ENCODE data around the gene ACSS3.
"Not testable (repeated sequence)": the region's sequence is repeated elsewhere in the genome, so short reads cannot be mapped to it uniquely, and the experiment has no call there.

ACSS3 gene

DNA sequence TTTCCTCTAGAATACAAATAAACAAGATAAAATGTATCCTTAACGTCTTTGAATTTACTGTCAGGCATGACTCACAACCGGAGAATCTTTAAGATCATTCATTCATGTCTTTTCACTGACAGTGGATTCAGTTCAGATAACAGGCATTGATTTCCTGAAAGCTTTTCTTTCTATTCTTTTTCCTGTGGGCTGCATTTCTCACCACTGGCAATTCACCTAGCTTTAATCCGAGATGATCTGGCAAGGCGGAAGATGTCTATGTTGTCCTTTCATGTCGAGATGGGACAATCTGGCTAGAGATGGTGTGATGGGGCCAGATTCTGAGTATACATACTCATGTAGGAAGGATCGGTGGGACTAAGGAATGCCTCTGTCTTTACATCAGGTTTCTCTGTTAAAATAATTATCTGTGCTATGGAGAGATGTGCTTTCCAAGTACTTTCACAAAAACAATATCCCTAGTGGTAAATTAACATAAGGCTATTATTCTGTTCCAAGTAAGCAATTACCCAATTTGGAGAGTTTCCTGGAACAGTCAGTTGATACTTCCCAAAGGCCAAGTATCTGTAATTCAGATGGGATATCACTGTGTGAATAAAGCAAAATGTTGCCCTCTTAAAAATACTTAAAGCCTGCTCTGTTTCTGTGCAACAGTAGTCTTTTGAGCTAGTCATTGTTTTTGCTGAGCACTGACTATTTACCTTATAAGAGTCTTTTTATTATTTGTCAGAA, 17.8 kb downstream of the ACSS3 start:
- no peak for DNase-seq

DNA sequence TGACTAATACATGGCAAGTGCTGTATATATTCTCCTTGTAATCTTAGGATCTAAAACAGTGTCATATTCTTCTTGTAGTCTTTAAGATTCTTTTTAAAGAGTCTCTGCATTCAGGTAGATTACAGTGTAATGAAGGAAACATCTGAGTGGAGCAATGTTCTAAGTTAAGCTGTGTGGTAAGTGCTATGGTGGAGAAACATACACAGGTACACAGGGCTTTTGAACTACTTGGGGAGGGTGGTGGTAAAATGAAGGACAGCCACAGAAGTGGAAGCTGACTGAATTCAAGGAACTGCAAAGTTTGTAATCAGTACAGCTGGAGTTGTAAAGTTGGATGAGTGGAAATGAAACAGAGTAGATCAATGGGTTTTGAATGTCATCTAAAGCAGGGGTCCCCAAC, 27.8 kb downstream of the ACSS3 start:
- no peak for DNase-seq

DNA sequence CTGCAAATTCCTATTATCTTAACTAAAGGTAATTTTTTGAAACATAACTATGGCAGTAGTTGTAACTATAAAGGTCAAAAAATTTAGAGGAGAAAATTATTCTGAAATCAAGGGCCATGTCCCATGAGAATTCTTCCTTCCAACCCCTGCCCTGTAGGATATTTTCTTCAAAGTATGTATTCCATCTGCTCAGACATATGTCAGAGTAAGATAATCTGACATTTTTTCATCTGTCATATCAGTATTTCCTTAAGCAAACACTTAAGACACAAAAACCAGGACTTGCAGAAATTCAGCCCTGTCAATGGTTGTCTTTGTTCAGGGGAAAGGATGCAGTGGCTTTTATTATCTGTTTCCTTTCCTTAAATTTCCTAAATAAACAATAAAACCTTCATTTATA, 36.3 kb downstream of the ACSS3 start:
- no peak for DNase-seq

DNA sequence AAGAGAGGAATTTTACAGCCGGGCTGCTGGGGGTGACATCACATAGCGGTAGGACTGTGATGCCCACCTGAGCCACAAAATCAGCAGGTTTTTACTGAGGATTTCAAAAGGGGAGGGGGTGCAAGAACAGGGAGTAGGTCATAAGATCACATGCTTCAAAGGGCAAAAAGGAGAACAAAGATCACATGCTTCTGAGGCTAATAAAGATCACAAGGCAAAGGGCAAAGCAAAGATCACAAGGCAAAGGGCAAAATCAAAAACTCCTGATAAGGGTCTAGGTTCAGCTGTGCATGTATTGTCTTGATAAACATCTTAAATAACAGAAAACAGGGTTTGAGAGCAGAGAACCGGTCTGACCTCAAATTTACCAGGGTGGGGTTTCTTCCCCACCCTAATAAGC, 41.2 kb downstream of the ACSS3 start:
- DNase-seq = not testable (repeated sequence)

DNA sequence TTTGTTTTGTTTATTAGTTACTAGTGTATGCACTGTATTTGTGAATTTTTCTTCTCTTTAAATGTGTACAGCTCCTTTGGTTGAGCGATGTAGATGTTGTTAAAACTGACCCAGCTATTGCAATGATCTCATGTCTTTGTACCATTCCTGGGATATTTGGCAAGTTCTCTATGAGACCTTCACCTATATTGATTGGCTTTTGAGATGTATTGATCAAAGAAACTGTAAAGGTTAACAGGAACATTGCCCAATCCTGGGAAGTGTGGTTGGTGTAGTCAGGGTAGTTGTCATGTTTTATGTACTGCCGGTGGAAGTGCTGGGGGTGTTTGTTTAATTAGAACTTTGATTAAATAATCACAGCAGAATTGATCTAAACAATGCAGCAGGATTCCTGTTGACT, 43.1 kb downstream of the ACSS3 start:
- DNase-seq = no peak

DNA sequence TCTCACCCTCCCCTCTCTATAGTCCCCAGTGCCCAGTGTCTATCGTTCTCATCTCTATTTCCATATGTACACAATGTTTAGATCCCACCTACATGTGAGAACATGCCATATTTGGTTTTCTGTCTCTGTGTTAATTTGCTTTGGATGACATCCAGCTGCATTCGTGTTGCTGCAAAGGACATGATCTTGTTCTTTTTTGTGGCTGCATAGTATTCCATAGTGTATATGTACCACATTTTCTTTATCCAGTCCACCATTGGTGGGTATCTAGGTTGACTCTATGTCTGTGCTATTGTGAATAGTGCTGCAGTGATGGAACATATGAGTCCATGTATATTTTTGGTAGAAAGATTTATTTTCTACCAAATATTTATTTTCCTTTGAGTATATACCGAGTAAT, 45.7 kb downstream of the ACSS3 start:
- no peak for DNase-seq

DNA sequence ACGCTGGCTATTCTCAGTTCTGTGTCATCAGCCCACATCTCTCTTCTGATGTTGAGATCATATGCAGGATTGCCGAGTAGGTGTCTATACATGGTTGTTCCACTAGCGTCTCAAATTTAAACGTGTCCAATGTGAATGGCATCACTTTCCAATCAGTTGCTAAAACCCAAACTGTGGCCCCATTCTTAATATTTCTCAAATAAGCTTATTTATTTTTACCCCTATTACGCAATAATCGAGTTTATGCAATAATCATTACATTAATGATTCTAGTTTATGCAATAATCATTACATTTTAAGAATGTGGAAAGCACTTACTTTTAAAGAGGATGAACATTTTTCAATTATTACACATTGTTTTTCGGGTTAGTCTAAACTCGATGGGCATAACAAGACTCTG, 47.8 kb downstream of the ACSS3 start:
- DNase-seq = no peak

DNA sequence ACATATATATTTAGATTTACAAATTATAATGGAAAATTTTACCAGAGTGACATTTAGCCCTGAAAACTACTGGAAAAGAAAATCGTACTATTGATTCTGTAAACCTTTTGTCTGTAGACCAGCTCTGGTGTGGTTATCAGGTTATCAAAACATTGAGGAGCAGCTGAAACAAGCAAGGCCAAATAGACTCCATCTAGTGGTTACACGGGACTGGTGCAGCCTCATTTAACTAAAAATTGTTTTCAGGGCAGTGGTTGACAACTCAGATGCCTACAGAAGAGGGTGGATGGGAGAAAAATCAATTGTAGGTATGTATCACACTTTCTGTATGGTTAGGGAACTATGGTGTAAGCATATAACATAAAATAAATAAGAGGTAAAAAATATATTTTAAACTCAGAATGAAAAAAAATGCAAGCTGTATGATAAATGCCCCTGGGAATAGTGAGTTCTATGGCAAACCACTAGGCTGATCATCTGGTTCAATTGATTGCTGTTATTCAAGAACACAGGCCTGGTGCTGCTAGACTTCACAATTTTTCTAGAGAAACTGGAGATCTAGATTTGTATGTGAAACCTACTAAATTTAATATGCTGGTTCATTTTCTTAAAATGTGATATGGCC, 51.2 kb downstream of the ACSS3 start:
- no peak for DNase-seq

DNA sequence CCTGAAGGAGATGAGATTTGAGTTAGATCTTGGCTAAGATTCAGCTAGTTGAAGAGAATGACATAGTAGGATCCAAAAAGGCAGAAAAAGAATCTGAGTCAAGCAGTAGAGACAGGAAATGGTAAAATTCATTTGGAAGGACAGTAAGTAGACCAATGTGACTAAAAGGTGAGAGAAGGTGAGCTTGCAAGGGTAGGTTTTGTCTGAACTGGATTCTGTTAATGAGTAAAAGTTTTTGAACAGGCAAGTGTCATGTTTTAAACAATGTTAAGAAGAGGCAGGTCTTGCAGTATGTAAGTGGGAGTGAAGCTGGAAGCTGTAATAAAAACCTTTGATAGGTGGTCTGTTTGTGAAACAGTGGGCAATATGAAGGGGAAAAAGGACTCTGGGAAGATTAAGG, 58.6 kb downstream of the ACSS3 start:
- no peak for DNase-seq

DNA sequence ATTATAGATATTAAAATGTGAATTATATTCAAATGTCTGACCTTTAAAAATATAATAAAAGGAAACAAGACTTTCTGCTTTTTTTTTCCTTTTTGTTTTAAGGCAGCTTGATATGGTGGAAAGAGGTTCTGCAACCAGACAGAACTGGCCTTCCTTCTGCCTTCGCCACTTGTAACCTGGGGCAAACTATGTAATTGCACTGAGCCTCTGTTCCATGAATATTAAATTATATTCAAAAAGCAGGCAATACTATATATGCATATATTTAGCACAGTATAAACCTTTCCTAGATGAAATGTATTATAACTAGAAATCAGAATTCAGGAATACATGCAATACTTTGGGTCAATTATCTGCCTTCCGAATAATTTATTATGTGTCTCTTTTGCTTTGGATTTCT, 59.9 kb downstream of the ACSS3 start:
- DNase-seq = no peak

DNA sequence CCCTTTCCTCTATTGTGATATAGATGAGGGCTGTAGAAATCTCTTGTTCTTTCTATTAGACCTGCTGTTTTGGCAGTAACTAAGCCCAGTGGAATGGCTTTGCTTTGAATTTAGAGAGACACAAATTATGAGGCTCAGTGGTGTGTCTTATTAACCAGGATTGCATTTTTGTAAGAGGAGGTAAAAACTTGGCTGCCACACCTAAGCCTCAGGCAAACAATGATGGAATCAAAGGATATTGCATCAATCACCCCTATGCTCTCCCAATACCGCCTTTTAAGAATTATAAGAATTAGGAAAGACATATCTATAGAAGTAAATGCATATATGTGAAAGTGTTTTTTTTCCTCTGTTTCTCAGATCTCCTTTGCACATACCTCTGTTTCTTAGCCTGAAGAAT, 63.3 kb downstream of the ACSS3 start:
- DNase-seq = no peak

DNA sequence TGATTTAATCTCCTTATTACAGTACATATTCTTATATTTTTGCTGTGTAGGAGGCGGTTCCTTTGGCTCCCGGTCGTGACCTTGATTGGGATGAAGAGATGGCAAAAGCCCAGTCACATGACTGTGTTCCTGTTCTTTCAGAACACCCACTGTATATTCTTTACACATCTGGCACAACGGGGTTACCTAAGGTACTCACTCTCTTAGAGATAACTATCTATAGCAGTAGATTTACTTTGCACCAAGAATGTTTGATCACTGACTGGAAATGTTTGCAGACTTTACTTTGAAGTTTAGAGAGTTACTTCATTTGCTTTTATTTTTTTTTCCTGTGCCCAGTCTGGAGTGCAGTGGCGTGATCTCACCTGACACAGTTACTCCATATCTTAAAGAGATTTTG, 65.2 kb downstream of the ACSS3 start:
- no peak for DNase-seq

DNA sequence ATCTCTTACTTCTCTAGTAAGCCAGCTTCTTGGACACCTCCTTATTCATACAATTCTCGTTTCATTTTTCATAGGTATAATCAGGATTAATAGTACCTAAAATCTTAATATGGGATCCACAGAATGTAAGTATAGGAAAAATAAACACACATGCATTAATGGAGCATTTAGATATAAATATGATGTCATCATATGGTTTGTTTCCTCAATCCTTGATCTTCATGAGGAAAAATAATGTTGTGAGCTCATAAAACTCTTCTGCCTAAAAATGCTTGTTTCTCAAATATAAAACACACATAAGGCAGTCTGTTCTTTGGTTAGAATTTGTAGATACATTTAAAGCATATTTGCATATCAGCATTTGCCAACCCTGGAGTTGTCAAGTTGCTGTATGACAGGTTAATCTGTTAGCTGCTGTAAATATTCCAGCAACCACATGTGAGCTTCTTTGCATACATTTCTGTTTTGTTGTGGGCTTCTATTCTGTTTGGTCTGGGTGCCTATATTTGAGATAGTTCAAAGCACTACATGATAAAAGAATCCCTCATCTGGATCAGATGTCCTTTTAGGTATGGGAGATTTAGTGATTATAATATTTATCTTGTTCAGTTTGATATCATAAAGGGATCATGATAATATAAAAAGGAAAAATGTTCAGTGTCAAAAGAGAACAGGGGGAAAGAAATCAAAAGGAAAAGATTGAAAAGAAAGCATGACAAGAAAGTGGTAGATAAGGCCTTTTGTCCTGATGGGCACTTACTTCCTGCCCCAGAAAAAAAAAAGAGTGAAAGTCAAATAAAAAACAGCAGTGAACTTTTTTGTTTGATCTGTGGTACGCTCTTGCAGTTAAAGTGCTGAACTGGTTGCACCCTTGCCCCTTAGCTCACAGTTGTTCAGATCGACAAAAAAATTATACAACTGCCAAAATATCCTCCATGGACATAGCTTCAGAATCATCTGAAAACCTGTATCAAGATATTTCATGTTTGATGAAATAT, 68.6 kb downstream of the ACSS3 start:
- no peak for DNase-seq

DNA sequence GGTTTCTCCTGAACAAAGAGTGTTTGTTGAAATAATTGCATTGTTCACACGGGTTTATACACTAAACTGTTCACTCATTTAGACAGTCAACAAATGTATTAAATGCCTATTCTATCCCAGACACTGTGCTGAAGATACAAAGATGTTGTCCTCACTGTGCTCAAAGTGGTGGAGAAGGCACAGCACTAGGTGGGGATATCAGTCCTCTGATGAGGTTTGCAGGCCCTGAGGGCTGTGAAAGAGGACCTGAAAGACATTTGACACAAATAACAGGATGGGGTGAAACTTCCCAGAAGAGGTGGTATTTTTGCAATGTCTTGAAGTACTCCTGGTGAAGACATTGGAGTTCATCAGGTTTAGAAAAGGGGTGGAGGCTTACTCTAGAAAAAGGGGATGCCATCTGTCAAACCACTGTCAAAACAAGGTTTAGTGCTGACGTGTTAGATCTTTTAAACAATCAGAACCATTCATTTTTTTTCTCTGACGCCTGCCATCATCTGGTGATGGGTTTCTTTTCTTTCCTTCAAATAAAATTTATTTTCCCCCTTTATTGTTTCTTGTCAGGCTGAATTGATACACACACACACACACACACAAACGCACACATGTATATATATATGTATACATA, 69.5 kb downstream of the ACSS3 start:
- no peak for DNase-seq

DNA sequence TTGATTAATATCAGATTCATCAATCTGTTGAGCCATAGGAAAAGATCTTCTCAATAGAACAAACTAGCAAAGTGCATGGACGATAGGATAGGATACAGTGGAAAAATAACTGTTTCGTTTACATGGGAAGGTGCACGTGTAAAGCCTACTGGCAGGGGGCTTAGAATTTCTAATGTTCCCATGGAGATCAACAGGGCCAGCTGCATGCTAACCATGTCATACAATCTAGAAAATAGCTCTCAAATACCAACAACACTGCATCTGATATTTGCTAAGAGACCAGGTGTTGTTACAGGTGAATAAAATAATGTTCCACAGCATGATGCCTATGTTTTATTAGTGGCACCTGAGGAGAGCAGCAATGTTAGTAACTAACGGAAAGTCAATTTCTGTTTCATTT, 72.5 kb downstream of the ACSS3 start:
- no peak for DNase-seq

DNA sequence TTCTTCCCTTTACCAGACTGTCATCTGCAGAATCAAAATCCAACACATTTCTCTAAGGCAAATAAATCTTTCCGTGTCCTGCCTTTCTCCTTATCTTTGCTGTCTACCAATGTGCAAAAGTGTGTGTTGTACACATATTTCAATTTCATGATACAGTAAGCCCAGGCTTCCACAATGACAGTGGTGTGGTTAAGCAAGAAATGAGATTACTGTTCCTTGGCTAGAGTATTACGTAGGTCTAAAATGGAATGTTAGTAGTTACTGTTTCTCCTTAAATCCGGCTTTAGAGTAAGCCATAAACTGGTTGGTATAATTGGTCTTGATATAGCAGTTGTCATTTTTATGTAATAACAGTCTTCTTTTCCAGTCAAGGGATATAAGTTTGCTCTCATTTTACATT, 82.0 kb downstream of the ACSS3 start:
- DNase-seq = no peak

DNA sequence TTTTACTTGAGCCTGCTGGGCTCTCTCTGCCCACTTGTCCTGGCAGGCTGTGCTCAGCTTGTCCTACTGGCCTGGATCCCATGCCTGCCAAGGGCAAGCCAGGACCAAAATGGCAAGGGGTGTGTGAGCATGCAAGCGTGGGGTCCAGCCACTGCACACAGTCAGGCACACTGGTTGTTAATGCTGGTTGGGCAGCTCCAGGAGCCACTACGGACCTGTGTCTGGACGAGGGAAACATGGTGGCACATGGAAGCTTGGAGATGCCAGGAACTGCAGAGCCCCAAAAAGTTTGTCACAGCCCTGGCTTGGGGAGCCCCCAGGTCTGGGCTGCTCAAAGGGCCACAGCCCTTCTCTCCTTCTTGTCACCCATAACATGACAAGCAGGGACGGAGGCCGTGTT, 83.8 kb downstream of the ACSS3 start:
- no peak for DNase-seq

DNA sequence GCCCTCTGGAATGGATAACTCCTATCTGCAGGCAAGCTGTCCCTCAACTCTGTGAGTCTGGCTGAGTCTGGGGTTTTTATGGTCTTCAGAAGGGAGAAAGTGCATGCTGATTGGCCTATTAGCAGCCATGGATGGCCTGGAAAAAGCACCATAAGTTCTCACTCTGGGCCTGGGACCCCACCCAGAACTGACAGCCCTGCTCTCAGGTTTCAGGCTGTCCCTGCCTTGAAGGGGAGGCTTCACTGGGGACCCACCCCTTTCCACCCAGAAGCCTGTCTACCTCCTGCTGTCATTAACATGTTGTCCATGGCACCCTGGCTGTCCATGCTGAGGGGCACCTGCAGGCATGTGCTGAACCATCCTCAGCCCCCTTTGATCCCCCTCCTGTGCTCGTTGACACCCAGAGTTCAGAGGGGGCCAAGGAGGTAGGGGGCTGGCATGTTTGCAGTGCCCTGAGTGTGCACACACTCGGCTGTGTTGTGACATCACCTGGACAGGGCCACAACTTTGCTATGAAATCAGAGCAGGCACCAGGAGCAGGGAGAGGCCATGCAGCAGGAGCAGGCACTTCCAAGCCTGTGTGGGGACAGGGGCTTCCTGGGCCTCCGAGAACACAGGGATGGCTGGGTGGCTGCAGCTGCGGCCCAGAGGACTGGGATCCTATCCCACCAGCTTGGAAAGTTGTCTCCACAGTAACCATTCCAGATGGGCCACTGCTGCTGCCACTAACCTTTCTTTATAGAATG, 84.7 kb downstream of the ACSS3 start:
- DNase-seq = no peak

DNA sequence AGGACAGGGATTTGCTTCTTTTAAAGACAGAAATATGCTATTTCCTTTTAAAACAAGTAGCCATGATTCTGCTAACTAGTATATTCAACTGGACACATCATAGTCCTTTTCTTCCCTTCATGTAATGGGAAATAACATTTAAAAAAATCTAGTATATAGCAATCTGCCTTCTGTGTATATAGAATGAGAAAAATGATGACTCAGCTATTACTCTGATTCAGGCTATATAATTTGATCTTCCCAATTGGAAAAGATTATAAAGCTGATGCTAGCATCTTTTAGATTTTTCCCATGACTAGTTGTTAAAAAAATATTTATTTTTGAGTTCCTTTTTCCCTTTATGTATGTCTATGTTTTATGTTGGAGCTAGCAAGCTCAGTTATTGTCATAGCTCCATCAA, 86.9 kb downstream of the ACSS3 start:
- no peak for DNase-seq

DNA sequence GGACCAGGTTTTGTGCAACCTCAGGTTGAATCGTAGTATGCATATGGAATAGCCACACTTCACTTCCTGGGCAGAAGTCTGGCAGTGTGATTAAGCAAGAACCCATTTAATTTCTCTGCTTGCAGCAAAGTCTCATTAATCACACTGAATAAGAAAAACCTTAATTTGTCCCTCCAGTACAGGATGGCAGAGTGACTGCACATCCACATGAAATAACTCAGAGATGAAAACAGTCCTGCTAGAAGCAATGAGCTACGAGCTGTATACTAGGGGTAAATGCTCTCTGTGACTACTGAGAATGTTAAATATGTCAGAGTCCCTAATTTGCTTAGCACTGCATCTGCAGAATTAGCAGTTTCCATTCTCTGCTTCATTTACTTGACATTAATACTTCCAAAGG, 88.9 kb downstream of the ACSS3 start:
- DNase-seq = no peak

DNA sequence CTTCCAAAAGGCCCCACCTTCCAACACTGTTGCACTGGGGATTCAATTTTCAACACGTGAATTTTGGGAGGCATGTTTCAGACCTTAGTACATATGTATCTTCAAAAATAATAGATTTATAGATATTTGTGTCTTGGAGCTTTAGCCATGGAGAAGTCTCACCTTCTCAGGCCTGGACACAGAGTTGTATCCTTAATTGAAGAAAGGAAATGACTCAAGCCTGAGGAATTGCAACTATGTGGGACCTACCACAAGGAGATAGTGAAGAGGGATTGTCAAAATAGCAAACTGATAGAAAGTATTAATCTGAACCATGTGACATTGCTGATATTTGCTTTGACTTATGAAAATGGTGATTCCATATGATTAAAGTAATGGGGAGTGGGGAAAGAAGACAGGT, 89.8 kb downstream of the ACSS3 start:
- no peak for DNase-seq

DNA sequence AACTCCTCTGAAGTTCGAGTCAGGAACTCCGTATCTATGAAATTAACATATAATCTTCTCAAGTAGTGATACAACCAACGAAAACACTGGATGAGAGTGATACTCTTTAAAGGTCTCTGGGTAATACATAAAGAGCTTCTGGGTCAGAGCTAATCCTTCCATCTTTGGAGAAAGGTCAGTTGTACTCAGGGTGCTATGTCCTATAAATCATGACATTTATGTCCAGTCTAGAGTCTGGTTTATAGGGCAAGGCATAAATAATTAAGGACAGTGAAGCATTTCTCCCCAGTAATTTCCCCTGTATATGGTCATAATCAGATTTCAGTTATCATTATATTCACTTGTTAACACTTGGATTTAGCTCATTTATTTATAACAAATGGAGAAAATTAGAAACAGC, 90.6 kb downstream of the ACSS3 start:
- DNase-seq = no peak

DNA sequence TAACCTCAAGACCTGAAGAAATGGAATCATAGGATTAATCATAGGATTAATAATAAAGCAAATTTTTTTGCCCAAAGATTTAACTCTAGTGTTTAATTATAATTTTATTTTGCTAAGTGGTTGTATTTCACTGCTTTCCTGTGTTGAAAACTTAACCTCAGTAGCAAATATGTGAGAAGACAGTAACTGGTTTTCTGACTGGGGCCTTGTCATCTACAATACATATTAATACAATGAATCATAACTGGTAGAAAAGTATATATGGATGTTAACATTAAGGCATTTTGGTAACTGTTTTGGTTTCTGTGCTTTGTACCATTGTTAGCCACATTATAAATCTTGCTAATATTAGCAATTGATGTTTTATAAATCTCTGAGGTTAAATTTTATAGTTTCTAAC, 92.2 kb downstream of the ACSS3 start:
- DNase-seq = no peak
